Activated naive CD4-positive, alpha-beta T cell treated with anti-CD3 and anti-CD28 coated beads, Interleukin-2, amount 50 U/mL, for 24 hours (primary cell): ENCODE measurements around the gene SEPTIN7.

Source experiments
- H3K27ac Mint-ChIP-seq: one replicate; pipeline ENCODE4 v1.8.0; 2021; ENCODE audit warnings: mild to moderate bottlenecking, mixed read lengths
- H3K27me3 Mint-ChIP-seq: one replicate; pipeline ENCODE4 v1.8.0; 2021; ENCODE audit warnings: mixed read lengths
- H3K36me3 Mint-ChIP-seq: one replicate; pipeline ENCODE4 v1.8.0; 2021; ENCODE audit warnings: mixed read lengths
- H3K4me1 Mint-ChIP-seq: one replicate; pipeline ENCODE4 v1.8.0; 2021; ENCODE audit warnings: mixed read lengths
- H3K4me3 Mint-ChIP-seq: one replicate; pipeline ENCODE4 v1.8.0; 2021; ENCODE audit warnings: mild to moderate bottlenecking, mixed read lengths
- H3K9me3 Mint-ChIP-seq: one replicate; pipeline ENCODE4 v1.8.0; 2021; ENCODE audit warnings: mixed read lengths

Gene SEPTIN7

GRCh38 chr7:35846816-35847412, 46.1 kb downstream of the SEPTIN7 start:
- Mint-ChIP-seq H3K4me1 (peaks cover 70% of the 10 kb centered on the region), H3K4me3 (no peak overlapping the region), H3K9me3 (no peaks in the 10 kb centered on the region), H3K27me3 (no peaks in the 10 kb centered on the region), H3K36me3 (peaks cover 15% of the 10 kb centered on the region), H3K27ac (no peak overlapping the region)

- Mint-ChIP-seq H3K9me3 (no peaks in the 10 kb centered on the region), H3K4me3 (no peak overlapping the region), H3K4me1 (peaks cover 74% of the 10 kb centered on the region), H3K27ac (no peak overlapping the region), H3K27me3 (no peaks in the 10 kb centered on the region), H3K36me3 (peaks cover 17% of the 10 kb centered on the region)
Measured at GRCh38 chr7:35848725-35849124, 47.9 kb downstream of the SEPTIN7 start.

GRCh38 chr7:35849158-35849831, 48.4 kb downstream of the SEPTIN7 start:
- no peaks in the 10 kb centered on the region for H3K27me3 Mint-ChIP-seq
- peaks cover 71% of the 10 kb centered on the region for H3K4me1 Mint-ChIP-seq
- H3K36me3 Mint-ChIP-seq, result peaks cover 17% of the 10 kb centered on the region
- no peaks in the 10 kb centered on the region for H3K9me3 Mint-ChIP-seq
- no peak overlapping the region for H3K4me3 Mint-ChIP-seq
- H3K27ac Mint-ChIP-seq, result peak overlapping the region; percentile 3

DNA sequence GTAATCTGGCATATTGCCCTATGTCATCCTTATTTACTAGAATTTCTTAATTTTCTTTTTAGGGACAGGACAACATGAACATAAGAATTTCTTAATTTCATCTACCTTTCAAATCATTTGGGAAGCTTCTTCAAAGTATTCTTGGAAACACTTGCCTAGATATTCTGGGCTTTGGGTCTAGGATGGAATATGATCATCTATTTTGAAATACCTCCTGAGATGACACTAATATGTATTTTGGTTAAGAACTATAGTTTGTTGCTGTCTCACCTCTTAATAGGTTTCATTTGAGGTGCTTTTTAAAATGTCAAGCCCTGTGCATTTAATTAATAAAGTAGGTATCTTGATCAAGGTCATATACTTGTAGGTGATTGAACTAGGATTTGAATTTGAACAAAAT, 49.1 kb downstream of the SEPTIN7 start:
- Mint-ChIP-seq H3K4me1 (peaks cover 70% of the 10 kb centered on the region), H3K27ac (peak overlapping the region; percentile 3), H3K36me3 (peaks cover 15% of the 10 kb centered on the region), H3K27me3 (no peaks in the 10 kb centered on the region), H3K4me3 (no peak overlapping the region), H3K9me3 (no peaks in the 10 kb centered on the region)
